Measurements from ENCODE around the gene ARMC10. TPM values are rescaled to one million over a fixed set of nuclear protein-coding genes. Genes with fewer than 3 reads are reported as not detected.
"Not testable (repeated sequence)": the region's sequence is repeated elsewhere in the genome, so short reads cannot be mapped to it uniquely, and the experiment has no call there.

The ARMC10 gene
- polyA plus RNA-seq, 1 donor from 2014 or later = 28.8 TPM

- Histone ChIP-seq H3K4me3 (ENCODE audit: low read length) (no peak overlapping the region), H2AFZ (ENCODE audit: low read depth, low read length) (no peak overlapping the region), H3K4me2 (ENCODE audit: low read length) (no peak overlapping the region), H4K20me1 (ENCODE audit: insufficient read depth) (no peaks in the 10 kb centered on the region), H3K79me2 (replicated peaks; ENCODE audit: insufficient read depth, low read length) (peaks cover 17% of the 10 kb centered on the region), H3K9ac (ENCODE audit: low read length) (no peak overlapping the region), H3K27ac (ENCODE audit: low read length) (no peak overlapping the region), H3F3A (ENCODE audit: insufficient read depth, low read length, poor library complexity, severe bottlenecking) (no peaks in the 10 kb centered on the region), H3K36me3 (ENCODE audit: insufficient read depth, low read length) (no peaks in the 10 kb centered on the region), H3K9me2 (ENCODE audit: insufficient read depth, low read length) (no peaks in the 10 kb centered on the region), H3K27me3 (ENCODE audit: insufficient read depth, low read depth, low read length) (no peaks in the 10 kb centered on the region), H3K9me3 (ENCODE audit: low read length) (no peaks in the 10 kb centered on the region)
- TF ChIP-seq REST (IDR thresholded peaks at IDR 0.05; ENCODE audit: borderline replicate concordance) (no peak), POLR2AphosphoS5 (IDR thresholded peaks at IDR 0.05) (no peak), EP300 (conservative IDR thresholded peaks at IDR 0.05; ENCODE audit: poor library complexity, severe bottlenecking) (no peak), RAD21 (conservative IDR thresholded peaks at IDR 0.05) (no peak), EZH2 (IDR thresholded peaks at IDR 0.05; ENCODE audit: borderline replicate concordance, insufficient read depth, low read length, poor library complexity, severe bottlenecking) (no peak)
These were observed 2.4 kb downstream of the ARMC10 start for GRCh38 chr7:103077318-103077717.

- not testable (repeated sequence) for H3K27ac ChIP-seq (ENCODE audit: low read length); H4K20me1 ChIP-seq (ENCODE audit: insufficient read depth); H3K27me3 ChIP-seq (ENCODE audit: insufficient read depth, low read depth, low read length); H3K4me2 ChIP-seq (ENCODE audit: low read length); H3K4me3 ChIP-seq (ENCODE audit: low read length); H3F3A ChIP-seq (ENCODE audit: insufficient read depth, low read length, poor library complexity, severe bottlenecking); H3K36me3 ChIP-seq (ENCODE audit: insufficient read depth, low read length); H3K9me2 ChIP-seq (ENCODE audit: insufficient read depth, low read length); H3K9me3 ChIP-seq (ENCODE audit: low read length); H3K9ac ChIP-seq (ENCODE audit: low read length); H2AFZ ChIP-seq (ENCODE audit: low read depth, low read length)
- peaks cover 17% of the 10 kb centered on the region for H3K79me2 ChIP-seq (replicated peaks; ENCODE audit: insufficient read depth, low read length)
These were observed 3.3 kb downstream of the ARMC10 start for GRCh38 chr7:103078226-103078625.

- Histone ChIP-seq H3K9me3 (ENCODE audit: low read length) (no peaks in the 10 kb centered on the region), H3F3A (ENCODE audit: insufficient read depth, low read length, poor library complexity, severe bottlenecking) (no peaks in the 10 kb centered on the region), H3K36me3 (ENCODE audit: insufficient read depth, low read length) (peaks cover 6% of the 10 kb centered on the region), H3K9me2 (ENCODE audit: insufficient read depth, low read length) (no peaks in the 10 kb centered on the region), H3K4me2 (ENCODE audit: low read length) (no peak overlapping the region), H3K27ac (ENCODE audit: low read length) (no peak overlapping the region), H3K4me3 (ENCODE audit: low read length) (no peak overlapping the region), H2AFZ (ENCODE audit: low read depth, low read length) (no peak overlapping the region), H3K27me3 (ENCODE audit: insufficient read depth, low read depth, low read length) (no peaks in the 10 kb centered on the region), H3K9ac (ENCODE audit: low read length) (no peak overlapping the region), H3K79me2 (replicated peaks; ENCODE audit: insufficient read depth, low read length) (peaks cover 17% of the 10 kb centered on the region), H4K20me1 (ENCODE audit: insufficient read depth) (no peaks in the 10 kb centered on the region)
- no peak for TF ChIP-seq SMC3 (conservative IDR thresholded peaks at IDR 0.05; ENCODE audit: poor library complexity)
- TF ChIP-seq MXI1 (conservative IDR thresholded peaks at IDR 0.05; ENCODE audit: poor library complexity, severe bottlenecking) = no peak
- TF ChIP-seq EZH2 (IDR thresholded peaks at IDR 0.05; ENCODE audit: borderline replicate concordance, insufficient read depth, low read length, poor library complexity, severe bottlenecking) = no peak
- TF ChIP-seq TAF1 (IDR thresholded peaks at IDR 0.05; ENCODE audit: low read depth) = no peak
- no peak for TF ChIP-seq RAD21 (conservative IDR thresholded peaks at IDR 0.05)
- TF ChIP-seq POLR2AphosphoS5 (IDR thresholded peaks at IDR 0.05) = no peak
- no peak for TF ChIP-seq EP300 (conservative IDR thresholded peaks at IDR 0.05; ENCODE audit: poor library complexity, severe bottlenecking)
- TF ChIP-seq CTCF (IDR thresholded peaks at IDR 0.05; ENCODE audit: poor library complexity, severe bottlenecking) = no peak
- TF ChIP-seq REST (IDR thresholded peaks at IDR 0.05; ENCODE audit: borderline replicate concordance) = no peak
These were observed 4.9 kb downstream of the ARMC10 start for GRCh38 chr7:103079836-103080235.
